HG03457 (cell line): ENCODE measurements around the gene FAF1.

Source experiments
- ATAC-seq: cut with Tn5 transposase; IDR thresholded peaks from one replicate; pipeline ENCODE4 v1.9.1; 2021; ENCODE audit warnings: moderate number of reproducible peaks; ENCODE audit not compliant: unreplicated experiment

Gene FAF1

GRCh38 chr1:50421366-50421748 is 538.7 kb downstream of the FAF1 start:
- ATAC-seq: no peak

- ATAC-seq: no peak
Measured at GRCh38 chr1:50420689-50421365, 539.2 kb downstream of the FAF1 start.

- ATAC-seq: no peak
Measured at GRCh38 chr1:50419907-50420677, 540.0 kb downstream of the FAF1 start.

- no peak for ATAC-seq
Measured at GRCh38 chr1:50419192-50419906, 540.7 kb downstream of the FAF1 start.

- no peak for ATAC-seq
Measured at GRCh38 chr1:50418600-50419109, 541.4 kb downstream of the FAF1 start.

GRCh38 chr1:50417946-50418599 is 542.0 kb downstream of the FAF1 start:
- no peak for ATAC-seq

GRCh38 chr1:50417507-50417906 is 542.6 kb downstream of the FAF1 start:
- ATAC-seq: no peak

GRCh38 chr1:50416553-50417453 is 543.3 kb downstream of the FAF1 start:
- no peak for ATAC-seq

GRCh38 chr1:50416150-50416527 is 543.9 kb downstream of the FAF1 start:
- no peak for ATAC-seq

- ATAC-seq: no peak
Measured at GRCh38 chr1:50415235-50416149, 544.6 kb downstream of the FAF1 start.

GRCh38 chr1:50414853-50415234 is 545.2 kb downstream of the FAF1 start:
- ATAC-seq: no peak

GRCh38 chr1:50412813-50413476 is 547.1 kb downstream of the FAF1 start:
- ATAC-seq: no peak

- ATAC-seq: no peak
Measured at GRCh38 chr1:50405814-50406213, 554.3 kb downstream of the FAF1 start.

- no peak for ATAC-seq
Measured at GRCh38 chr1:50393522-50394120, 566.4 kb downstream of the FAF1 start.
